H9 (cell line): ENCODE data around the gene RNF175. TPM values are rescaled to one million over a fixed set of nuclear protein-coding genes. Genes with fewer than 3 reads are reported as not detected.
A peak's percentile ranks its signal among the peaks of the same experiment; 100 is the strongest.

Experiments
- DNase-seq: peaks from one replicate; pipeline ENCODE4 v3.0.0-alpha.2; 2017
- H2AFZ ChIP-seq: one replicate; pipeline ENCODE4 v1.6.1; 2013; ENCODE audit warnings: mild to moderate bottlenecking, low read length, control low read depth, moderate library complexity
- H2AK5ac ChIP-seq: 2 replicates; pipeline ENCODE4 v1.6.1; 2013; ENCODE audit warnings: low read length, control low read depth, mixed read lengths; ENCODE audit not compliant: insufficient read length
- H2BK120ac ChIP-seq: one replicate; pipeline ENCODE4 v1.6.1; 2013; ENCODE audit warnings: low read depth, mild to moderate bottlenecking, low read length, control low read depth, inconsistent platforms; ENCODE audit not compliant: poor library complexity, severe bottlenecking
- H2BK12ac ChIP-seq: 2 replicates; pipeline ENCODE4 v1.6.1; 2013; ENCODE audit warnings: low read length, control low read depth, mixed read lengths, low read depth; ENCODE audit not compliant: insufficient read length
- H2BK15ac ChIP-seq: 2 replicates; pipeline ENCODE4 v1.6.1; 2013; ENCODE audit warnings: low read depth, low read length, control low read depth
- H2BK20ac ChIP-seq: one replicate; pipeline ENCODE4 v1.6.1; 2013; ENCODE audit warnings: low read depth, mild to moderate bottlenecking, low read length, control low read depth, inconsistent platforms; ENCODE audit not compliant: poor library complexity, severe bottlenecking
- H2BK5ac ChIP-seq: 2 replicates; pipeline ENCODE4 v1.6.1; 2013; ENCODE audit warnings: low read length, control low read depth, mixed read lengths; ENCODE audit not compliant: insufficient read length
- H3K14ac ChIP-seq: 2 replicates; pipeline ENCODE4 v1.6.1; 2013; ENCODE audit warnings: low read length, control low read depth; ENCODE audit not compliant: insufficient read depth
- H3K18ac ChIP-seq: 2 replicates; pipeline ENCODE4 v1.6.1; 2013; ENCODE audit warnings: low read depth, mild to moderate bottlenecking, mixed read lengths, low read length, control low read depth; ENCODE audit not compliant: insufficient read length
- H3K23ac ChIP-seq: 2 replicates; pipeline ENCODE4 v1.6.1; 2013; ENCODE audit warnings: low read length, control low read depth, mixed read lengths, low read depth; ENCODE audit not compliant: insufficient read length
- H3K23me2 ChIP-seq: 2 replicates; pipeline ENCODE4 v1.6.1; 2013; ENCODE audit warnings: low read depth, mild to moderate bottlenecking, mixed read lengths, low read length, control low read depth; ENCODE audit not compliant: insufficient read length, poor library complexity, severe bottlenecking
- H3K27ac ChIP-seq: 2 replicates; pipeline ENCODE4 v1.5.1; 2013; ENCODE audit warnings: low read length, control low read depth, mixed read lengths, low read depth; ENCODE audit not compliant: insufficient read length
- H3K27me3 ChIP-seq: 2 replicates; pipeline ENCODE4 v1.6.1; 2013; ENCODE audit warnings: low read length, control low read depth, inconsistent platforms; ENCODE audit not compliant: insufficient read depth
- H3K4ac ChIP-seq: 2 replicates; pipeline ENCODE4 v1.6.1; 2013; ENCODE audit warnings: low read depth, mild to moderate bottlenecking, control low read depth, inconsistent platforms, low read length, moderate library complexity
- H3K4me1 ChIP-seq: 2 replicates; pipeline ENCODE4 v1.6.1; 2013; ENCODE audit warnings: low read length, control low read depth, inconsistent platforms; ENCODE audit not compliant: insufficient read depth
- H3K4me2 ChIP-seq: 2 replicates; pipeline ENCODE4 v1.6.1; 2013; ENCODE audit warnings: low read length, control low read depth, mixed read lengths; ENCODE audit not compliant: insufficient read length, insufficient read depth
- H3K56ac ChIP-seq: 2 replicates; pipeline ENCODE4 v1.6.1; 2013; ENCODE audit warnings: low read depth, mild to moderate bottlenecking, mixed read lengths, low read length, control low read depth; ENCODE audit not compliant: insufficient read length
- H3K79me1 ChIP-seq: 2 replicates; pipeline ENCODE4 v1.6.1; 2013; ENCODE audit warnings: low read depth, mild to moderate bottlenecking, moderate library complexity, low read length, control low read depth, inconsistent platforms; ENCODE audit not compliant: insufficient read depth, poor library complexity, severe bottlenecking
- H3K79me2 ChIP-seq: 2 replicates; pipeline ENCODE4 v1.6.1; 2013; ENCODE audit warnings: low read length, control low read depth, inconsistent platforms; ENCODE audit not compliant: insufficient read depth
- H3K9ac ChIP-seq: 2 replicates; pipeline ENCODE4 v1.6.1; 2013; ENCODE audit warnings: low read length, control low read depth, mixed read lengths; ENCODE audit not compliant: insufficient read length; ENCODE audit errors: extremely low read depth
- H3K9me3 ChIP-seq: one replicate; pipeline ENCODE4 v1.6.1; 2013; ENCODE audit warnings: low read depth, low read length, inconsistent platforms; ENCODE audit not compliant: control insufficient read depth
- H3T11ph ChIP-seq: one replicate; pipeline ENCODE4 v1.6.1; 2013; ENCODE audit warnings: mild to moderate bottlenecking, low read length, control low read depth, inconsistent platforms
- H4K20me1 ChIP-seq: one replicate; pipeline ENCODE4 v1.6.1; 2013; ENCODE audit not compliant: control insufficient read depth, insufficient read length, insufficient read depth
- H4K5ac ChIP-seq: 2 replicates; pipeline ENCODE4 v1.6.1; 2013; ENCODE audit warnings: low read depth, mild to moderate bottlenecking, mixed read lengths, low read length, control low read depth; ENCODE audit not compliant: insufficient read length
- H4K8ac ChIP-seq: replicated peaks from 2 replicates; pipeline ENCODE4 v1.6.1; 2013; ENCODE audit warnings: low read length, control low read depth, mixed read lengths, low read depth; ENCODE audit not compliant: insufficient read length
- H4K91ac ChIP-seq: 2 replicates; pipeline ENCODE4 v1.6.1; 2013; ENCODE audit warnings: low read depth, mild to moderate bottlenecking, moderate library complexity, mixed read lengths, low read length, control low read depth; ENCODE audit not compliant: insufficient read length
- H3K27ac Mint-ChIP-seq, 3 experiments: 2 replicates in 2 of 3; 3 replicates in 1 of 3; pipeline ENCODE4 v1.8.0; 2020 to 2021; ENCODE audit warnings: mixed read lengths in 3 of 3, mild to moderate bottlenecking in 1 of 3, moderate library complexity in 1 of 3
- H3K27me3 Mint-ChIP-seq: 2 replicates; pipeline ENCODE4 v1.8.0; 2021; ENCODE audit warnings: low read depth, mild to moderate bottlenecking, moderate library complexity, mixed read lengths
- H3K36me3 Mint-ChIP-seq, 3 experiments: 2 replicates in 2 of 3; 3 replicates in 1 of 3; pipeline ENCODE4 v1.8.0; 2020 to 2021; ENCODE audit warnings: low read depth in 3 of 3, mixed read lengths in 3 of 3; ENCODE audit not compliant: insufficient read depth in 1 of 3
- H3K4me1 Mint-ChIP-seq, 2 experiments: 2 replicates each; pipeline ENCODE4 v1.8.0; 2020; ENCODE audit warnings: mixed read lengths in 2 of 2
- H3K4me3 Mint-ChIP-seq, 2 experiments: 2 replicates in 1 of 2; 3 replicates in 1 of 2; pipeline ENCODE4 v1.8.0; 2020 to 2021; ENCODE audit warnings: mild to moderate bottlenecking in 2 of 2, mixed read lengths in 2 of 2, moderate library complexity in 1 of 2
- H3K9me3 Mint-ChIP-seq, 2 experiments: 2 replicates in 1 of 2; 3 replicates in 1 of 2; pipeline ENCODE4 v1.8.0; 2020; ENCODE audit warnings: mild to moderate bottlenecking in 2 of 2, mixed read lengths in 2 of 2, moderate library complexity in 1 of 2
- CTCF ChIP-seq: fragments of 200-600 bp; sonication (generic); conservative IDR thresholded peaks from 3 replicates; pipeline ENCODE4 v1.8.0; 2021; ENCODE audit warnings: antibody characterized with exemption, mild to moderate bottlenecking
- WGBS: extraction: QIAGEN DNeasy Blood & Tissue Kit; methylation state at CpG from one replicate; pipeline ENCODE4 v1.1.7; 2013; ENCODE audit warnings: missing lambda C conversion rate, low lambda C conversion rate, mixed read lengths; ENCODE audit not compliant: insufficient read length; ENCODE audit errors: extremely low coverage; 5-methylcytosine and 5-hydroxymethylcytosine counted together
- total RNA-seq: library from RNA; stranded (reverse); gene quantifications from 2 replicates; pipeline ENCODE4 v1.2.1, GENCODE V29; 2021

RNF175 gene
- total RNA-seq, 1 experiment from 2014 or later, result 4.3 TPM

- no peak overlapping the region for H3K23ac ChIP-seq
- H3K9me3 Mint-ChIP-seq, result peaks cover 6 to 17% of the 10 kb centered on the region in 2 experiments; a peak in 3 of 5 replicates
- H3K4ac ChIP-seq, result no peak overlapping the region
- no peaks in the 10 kb centered on the region for H3K27me3 ChIP-seq
- H3K56ac ChIP-seq, result no peak overlapping the region
- no peak overlapping the region for H2BK20ac ChIP-seq
- H3K36me3 Mint-ChIP-seq, result peaks cover 26 to 66% (median 63%) of the 10 kb centered on the region in 3 experiments
- H4K91ac ChIP-seq, result no peak overlapping the region
- no peak for DNase-seq
- peaks cover 2% of the 10 kb centered on the region for H4K20me1 ChIP-seq
- no peak overlapping the region for H4K5ac ChIP-seq
- H2BK15ac ChIP-seq, result no peak overlapping the region
- no peak overlapping the region for H3K27ac ChIP-seq
- peaks cover 57 to 66% of the 10 kb centered on the region in 2 experiments for H3K4me1 Mint-ChIP-seq
- H2BK12ac ChIP-seq, result no peak overlapping the region
- WGBS, result no CpG with 5 or more reads among the region's 3 CpGs
- no peak overlapping the region for H4K8ac ChIP-seq
- no peak overlapping the region for H3K14ac ChIP-seq
- H3K9ac ChIP-seq, result peak overlapping the region; percentile 81
- H2BK120ac ChIP-seq, result no peak overlapping the region
- H3K4me2 ChIP-seq, result peak overlapping the region; percentile 96
- peak; percentile 62 for TF ChIP-seq CTCF
- H2AFZ ChIP-seq, result no peak overlapping the region
- H3K79me1 ChIP-seq, result no peaks in the 10 kb centered on the region
- H3K9me3 ChIP-seq, result no peaks in the 10 kb centered on the region
- H3K27me3 Mint-ChIP-seq, result peaks cover 16% of the 10 kb centered on the region
- H3K79me2 ChIP-seq, result peaks cover 24% of the 10 kb centered on the region; the same call in 1 of the 2 replicates
- no peak overlapping the region for H2AK5ac ChIP-seq
- no peak overlapping the region for H2BK5ac ChIP-seq
- peaks cover 23% of the 10 kb centered on the region for H3K23me2 ChIP-seq
- peak overlapping the region; percentile 91 to 100 for H3K4me3 Mint-ChIP-seq
- peaks cover 2% of the 10 kb centered on the region; the same call in 1 of the 2 replicates for H3K4me1 ChIP-seq
- no peak overlapping the region for H3T11ph ChIP-seq
- no peak overlapping the region for H3K18ac ChIP-seq
- peak overlapping the region; percentile 39 to 99 (median 75); a peak in 5 of 7 replicates for H3K27ac Mint-ChIP-seq
Observed at GRCh38 chr4:153785910-153786721, 26.3 kb upstream of the RNF175 start.
